Psoas muscle (tissue), 8 donors: ENCODE results near the gene MYL12A. TPM values are rescaled to one million over a fixed set of nuclear protein-coding genes. Genes with fewer than 3 reads are reported as not detected.

Source experiments
- ATAC-seq, 4 donors: fragments of 200-7000 bp; cut with Tn5 transposase; one replicate each; pipeline ENCODE4 v1.9.1; 2020; ENCODE audit warnings: moderate library complexity in 3 of 4, mild to moderate bottlenecking in 2 of 4
- DNase-seq, 2 donors: peaks; one replicate each; pipeline ENCODE4 v3.0.0-alpha.2; 2020
- H3K27ac ChIP-seq: fragments of 200-600 bp; one replicate; pipeline ENCODE4 v1.8.0; 2022
- H3K27me3 ChIP-seq, 3 donors: fragments of 200-600 bp in 1 of 3; one replicate each; pipeline versions ENCODE4 v1.6.1 to v1.8.0; 2013 to 2022; ENCODE audit warnings: low read length in 2 of 3, mild to moderate bottlenecking in 2 of 3, moderate library complexity in 1 of 3; ENCODE audit not compliant: insufficient read depth in 3 of 3
- H3K36me3 ChIP-seq, 2 donors: fragments of 200-600 bp in 1 of 2; one replicate each; pipeline versions ENCODE4 v1.6.1 to v1.8.0; 2013 to 2022; ENCODE audit warnings: low read depth in 1 of 2, mild to moderate bottlenecking in 1 of 2, moderate library complexity in 1 of 2; ENCODE audit not compliant: insufficient read depth in 1 of 2
- H3K4me1 ChIP-seq: fragments of 200-600 bp; one replicate; pipeline ENCODE4 v1.8.0; 2022
- H3K4me3 ChIP-seq: fragments of 200-600 bp; one replicate; pipeline ENCODE4 v1.8.0; 2022; ENCODE audit warnings: mild to moderate bottlenecking
- H3K9me3 ChIP-seq: fragments of 200-600 bp; one replicate; pipeline ENCODE4 v1.8.0; 2022
- CTCF ChIP-seq: fragments of 200-600 bp; IDR thresholded peaks from one replicate; pipeline ENCODE4 v1.8.0; 2022; ENCODE audit warnings: antibody characterized with exemption
- WGBS, 3 donors: extraction: QIAGEN DNeasy Blood & Tissue Kit; methylation state at CpG; one replicate each; pipeline versions ENCODE4 v1.1.6 to v1.1.7; 2013; 5-methylcytosine and 5-hydroxymethylcytosine counted together
- intact Hi-C, 2 donors: fragments of 100-400 bp; cut with DNase I; formaldehyde crosslinking; loops; one replicate each; pipeline versions ENCODE4 v1.11.0 to v1.14.2; 2022
- polyA plus RNA-seq, 3 donors: library from polyadenylated mRNA; stranded (reverse); fragments of 200-250 nt; gene quantifications; one replicate each; pipeline ENCODE4 v1.2.3, GENCODE V29; 2013
- total RNA-seq, 4 donors: library from RNA; stranded (reverse); fragmentation: NEBNext Ultra II Directional in 2 of 4; extraction: Animal tissue kit (Norgen Biotek cat#: 25700) in 2 of 4; gene quantifications; one replicate each; pipeline versions ENCODE4 v1.2.1 to v1.2.4, GENCODE V29; 2021 to 2023
- donor health status: healthy with polysubstance abuse.
- donor health status: DM: no; HTN: no; CAD: no; lungs with moderate emphysema.
- donor health status: Bipolar disorder and iron deficiency.
- donor health status: healthy.
- donor health status: DM: yes; HTN: yes; CAD: no.
- donor health status: DM: no; HTN: no; CAD: no.
- donor health status: DM: no; HTN: no; CAD: no.
- donor health status: DM: yes; HTN: yes; CAD: no.

The MYL12A gene
- total and polyA plus RNA-seq, 7 donors: 957 to 3,920 (median 1,616) TPM

DNA sequence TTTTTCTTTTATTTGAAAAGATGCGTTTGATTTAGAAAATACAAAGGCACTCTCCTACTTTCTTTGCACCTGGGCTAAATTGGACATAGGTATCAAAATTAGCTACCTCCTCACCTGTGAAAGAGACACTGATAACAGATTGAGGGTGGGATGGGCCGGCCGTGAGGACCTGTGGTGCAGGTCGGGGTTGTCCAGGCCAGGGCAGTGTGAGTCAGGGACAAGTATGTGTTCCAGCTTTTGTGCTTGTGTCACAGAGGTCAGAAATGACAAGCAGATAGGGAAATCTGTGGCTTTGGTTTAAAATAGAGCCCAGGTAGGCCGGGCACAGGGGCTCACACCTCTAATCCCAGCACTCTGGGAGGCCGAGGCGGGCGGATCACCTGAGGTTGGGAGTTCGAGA, 36.9 kb downstream of the MYL12A start:
- Histone ChIP-seq H3K4me3 (no peak overlapping the region), H3K27ac (no peak overlapping the region), H3K36me3 (no peaks in the 10 kb centered on the region), H3K27me3 (no peaks in the 10 kb centered on the region), H3K4me1 (no peaks in the 10 kb centered on the region), H3K9me3 (no peaks in the 10 kb centered on the region)
- TF ChIP-seq CTCF: no peak
- 90 to 92% (median 91%) methylated on average over 9 of the region's 9 CpGs for WGBS, 3 donors
- intact Hi-C loops: loop anchor here in 1 of 2 donors (2.0 kb wide), 1 partner anchor 302 kb away; no protein-coding TSS in a partner anchor
- DNase-seq (no peak), ATAC-seq (no peak)

DNA sequence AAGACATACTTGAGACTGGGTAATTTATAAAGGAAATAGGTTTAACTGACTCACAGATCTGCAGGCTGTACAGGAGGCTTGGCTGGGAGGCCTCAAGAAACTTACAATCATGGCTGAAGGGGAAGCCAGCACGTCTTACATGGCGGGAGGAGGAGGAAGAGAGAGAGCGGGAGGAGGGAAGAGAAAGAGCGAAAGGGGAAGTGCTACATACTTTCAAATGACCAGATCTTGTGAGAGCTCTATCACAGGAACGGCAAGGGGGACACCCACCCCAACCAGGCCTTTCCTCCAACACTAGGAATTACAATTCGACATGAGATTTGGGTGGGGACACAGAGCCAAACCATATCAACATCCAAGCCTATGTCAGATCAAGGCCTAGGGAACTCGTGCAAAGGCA, 38.6 kb downstream of the MYL12A start:
- H3K4me3 ChIP-seq: no peak overlapping the region
- ATAC-seq (no peak), DNase-seq (no peak)
- 81 to 95% (median 84%) methylated on average over 7 of the region's 7 CpGs for WGBS, 3 donors
- no peaks in the 10 kb centered on the region for H3K9me3 ChIP-seq
- no peak overlapping the region for H3K27ac ChIP-seq
- no peaks in the 10 kb centered on the region for H3K36me3 ChIP-seq
- intact Hi-C loops: no loop called here
- H3K4me1 ChIP-seq: no peaks in the 10 kb centered on the region
- no peak for TF ChIP-seq CTCF
- no peaks in the 10 kb centered on the region for H3K27me3 ChIP-seq

- 90 to 95% (median 92%) methylated on average over 2 of the region's 2 CpGs for WGBS, 3 donors
- H3K27me3 ChIP-seq: no peaks in the 10 kb centered on the region
- intact Hi-C loops: no loop called here
Measured at GRCh38 chr18:3293196-3293951, 45.8 kb downstream of the MYL12A start.

GRCh38 chr18:3294435-3295080, 47.0 kb downstream of the MYL12A start:
- Histone ChIP-seq H3K36me3 (no peaks in the 10 kb centered on the region), H3K27ac (no peak overlapping the region), H3K4me3 (no peak overlapping the region), H3K9me3 (no peaks in the 10 kb centered on the region), H3K27me3 (no peaks in the 10 kb centered on the region), H3K4me1 (no peaks in the 10 kb centered on the region)
- intact Hi-C loops: no loop called here
- ATAC-seq: no peak
- no peak for TF ChIP-seq CTCF
- WGBS, 3 donors: 86 to 95% (median 93%) methylated on average over 3 of the region's 3 CpGs
- DNase-seq: no peak

More at GRCh38 chr18:3293196-3293951, 45.8 kb downstream of the MYL12A start:
- no peaks in the 10 kb centered on the region for H3K36me3 ChIP-seq
- no peak overlapping the region for H3K27ac ChIP-seq
- no peaks in the 10 kb centered on the region for H3K9me3 ChIP-seq
- TF ChIP-seq CTCF: no peak
- ATAC-seq (no peak), DNase-seq (no peak)
- no peak overlapping the region for H3K4me3 ChIP-seq
- H3K4me1 ChIP-seq: no peaks in the 10 kb centered on the region
